ENCODE measurements around the gene POLE3. TPM values are rescaled to one million over a fixed set of nuclear protein-coding genes. Genes with fewer than 3 reads are reported as not detected.
"Not testable (repeated sequence)": the region's sequence is repeated elsewhere in the genome, so short reads cannot be mapped to it uniquely, and the experiment has no call there.

Gene POLE3
- total RNA-seq, 1 donor = 74.1 TPM

- no peak overlapping the region for H3K4me3 ChIP-seq (ENCODE audit: low read length)
- no peaks in the 10 kb centered on the region for H3K27me3 ChIP-seq (ENCODE audit: insufficient read depth, low read length)
- no peaks in the 10 kb centered on the region for H3K9me3 ChIP-seq (ENCODE audit: low read depth, low read length)
- peaks cover 12% of the 10 kb centered on the region for H3K4me1 ChIP-seq (ENCODE audit: insufficient read depth, low read length)
Measured at GRCh38 chr9:113373676-113374392, 36.6 kb downstream of the POLE3 start.

GRCh38 chr9:113373256-113373655 lies 37.2 kb downstream of the POLE3 start:
- Histone ChIP-seq H3K4me1 (ENCODE audit: insufficient read depth, low read length) (peaks cover 12% of the 10 kb centered on the region), H3K27me3 (ENCODE audit: insufficient read depth, low read length) (no peaks in the 10 kb centered on the region), H3K9me3 (ENCODE audit: low read depth, low read length) (no peaks in the 10 kb centered on the region)

GRCh38 chr9:113372059-113372458 lies 38.4 kb downstream of the POLE3 start:
- Histone ChIP-seq H3K4me1 (ENCODE audit: insufficient read depth, low read length) (peaks cover 9% of the 10 kb centered on the region), H3K27me3 (ENCODE audit: insufficient read depth, low read length) (no peaks in the 10 kb centered on the region), H3K9me3 (ENCODE audit: low read depth, low read length) (no peaks in the 10 kb centered on the region), H3K4me3 (ENCODE audit: low read length) (no peak overlapping the region)

More at GRCh38 chr9:113373256-113373655, 37.2 kb downstream of the POLE3 start:
- no peak overlapping the region for H3K4me3 ChIP-seq (ENCODE audit: low read length)

GRCh38 chr9:113370806-113371325 lies 39.6 kb downstream of the POLE3 start:
- no peaks in the 10 kb centered on the region for H3K27me3 ChIP-seq (ENCODE audit: insufficient read depth, low read length)
- no peaks in the 10 kb centered on the region for H3K9me3 ChIP-seq (ENCODE audit: low read depth, low read length)
- H3K4me1 ChIP-seq (ENCODE audit: insufficient read depth, low read length) = peaks cover 10% of the 10 kb centered on the region
- H3K4me3 ChIP-seq (ENCODE audit: low read length) = no peak overlapping the region

GRCh38 chr9:113369855-113370140 lies 40.7 kb downstream of the POLE3 start:
- H3K27me3 ChIP-seq (ENCODE audit: insufficient read depth, low read length) = no peaks in the 10 kb centered on the region
- no peaks in the 10 kb centered on the region for H3K9me3 ChIP-seq (ENCODE audit: low read depth, low read length)
- peaks cover 11% of the 10 kb centered on the region for H3K4me1 ChIP-seq (ENCODE audit: insufficient read depth, low read length)
- no peak overlapping the region for H3K4me3 ChIP-seq (ENCODE audit: low read length)

DNA sequence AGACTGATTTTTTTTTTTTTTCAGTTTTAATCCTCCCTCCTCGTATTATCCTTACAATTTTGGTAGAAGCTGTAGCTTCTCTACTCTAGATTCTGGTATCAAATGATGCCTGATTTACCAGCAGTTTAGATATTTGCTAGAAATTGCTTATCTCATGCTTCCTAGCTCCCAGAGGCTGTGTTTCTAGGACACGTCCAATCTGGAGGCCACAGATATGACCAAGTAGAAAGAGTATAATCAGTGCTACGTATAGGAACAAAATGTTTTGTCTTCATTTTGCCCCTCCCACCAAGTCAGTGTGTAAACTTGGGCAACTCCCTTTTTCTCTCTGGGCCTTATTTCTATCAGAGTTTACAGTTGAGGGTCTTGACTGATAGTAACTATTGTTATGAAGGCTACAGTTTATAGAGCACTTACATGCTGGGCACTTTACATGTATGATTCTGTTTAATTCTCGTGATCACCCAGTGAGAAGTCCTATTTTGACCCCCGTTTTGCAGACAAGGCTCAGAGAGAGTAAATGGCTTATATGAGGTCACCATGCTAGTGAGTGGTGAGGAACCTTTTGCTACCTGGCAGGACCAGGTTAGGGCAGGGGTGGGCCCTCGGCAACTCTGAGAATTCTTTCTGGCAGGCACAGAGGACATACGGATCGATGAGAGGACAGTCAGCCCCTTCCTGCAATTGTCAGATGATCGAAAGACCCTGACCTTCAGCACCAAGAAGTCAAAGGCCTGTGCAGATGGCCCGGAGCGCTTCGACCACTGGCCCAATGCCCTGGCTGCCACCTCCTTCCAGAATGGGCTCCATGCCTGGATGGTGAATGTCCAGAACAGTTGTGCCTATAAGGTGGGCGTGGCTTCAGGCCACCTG lies 41.3 kb downstream of the POLE3 start:
- peaks cover 11% of the 10 kb centered on the region for H3K4me1 ChIP-seq (ENCODE audit: insufficient read depth, low read length)
- H3K27me3 ChIP-seq (ENCODE audit: insufficient read depth, low read length) = no peaks in the 10 kb centered on the region
- H3K9me3 ChIP-seq (ENCODE audit: low read depth, low read length) = no peaks in the 10 kb centered on the region
- no peak overlapping the region for H3K4me3 ChIP-seq (ENCODE audit: low read length)

GRCh38 chr9:113368348-113368981 lies 42.0 kb downstream of the POLE3 start:
- no peaks in the 10 kb centered on the region for H3K9me3 ChIP-seq (ENCODE audit: low read depth, low read length)
- H3K27me3 ChIP-seq (ENCODE audit: insufficient read depth, low read length) = no peaks in the 10 kb centered on the region
- no peak overlapping the region for H3K4me3 ChIP-seq (ENCODE audit: low read length)
- peaks cover 11% of the 10 kb centered on the region for H3K4me1 ChIP-seq (ENCODE audit: insufficient read depth, low read length)

DNA sequence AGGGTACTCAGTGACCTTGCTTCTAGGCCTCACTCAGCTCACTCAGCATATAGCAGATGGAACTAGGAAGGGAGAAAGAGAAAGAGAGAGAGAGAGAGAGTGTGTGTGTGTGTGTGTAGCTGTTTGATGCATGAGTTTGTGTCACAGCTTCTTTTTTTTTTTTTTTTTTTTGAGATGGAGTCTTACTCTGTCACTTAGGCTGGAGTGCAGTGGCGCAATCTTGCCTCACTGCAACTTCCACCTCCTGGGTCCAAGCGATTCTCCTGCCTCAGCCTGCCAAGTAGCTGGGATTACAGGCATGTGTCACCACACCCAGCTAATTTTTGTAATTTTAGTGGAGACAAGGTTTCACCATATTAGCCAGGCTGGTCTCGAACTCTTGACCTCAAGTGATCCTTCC lies 44.8 kb downstream of the POLE3 start:
- not testable (repeated sequence) for H3K4me3 ChIP-seq (ENCODE audit: low read length); H3K9me3 ChIP-seq (ENCODE audit: low read depth, low read length); H3K27me3 ChIP-seq (ENCODE audit: insufficient read depth, low read length)
- H3K4me1 ChIP-seq (ENCODE audit: insufficient read depth, low read length) = peaks cover 11% of the 10 kb centered on the region

- Histone ChIP-seq H3K4me3 (ENCODE audit: low read length) (no peak overlapping the region), H3K27me3 (ENCODE audit: insufficient read depth, low read length) (no peaks in the 10 kb centered on the region), H3K4me1 (ENCODE audit: insufficient read depth, low read length) (peaks cover 11% of the 10 kb centered on the region), H3K9me3 (ENCODE audit: low read depth, low read length) (no peaks in the 10 kb centered on the region)
Measured at GRCh38 chr9:113364951-113365350, 45.5 kb downstream of the POLE3 start.

DNA sequence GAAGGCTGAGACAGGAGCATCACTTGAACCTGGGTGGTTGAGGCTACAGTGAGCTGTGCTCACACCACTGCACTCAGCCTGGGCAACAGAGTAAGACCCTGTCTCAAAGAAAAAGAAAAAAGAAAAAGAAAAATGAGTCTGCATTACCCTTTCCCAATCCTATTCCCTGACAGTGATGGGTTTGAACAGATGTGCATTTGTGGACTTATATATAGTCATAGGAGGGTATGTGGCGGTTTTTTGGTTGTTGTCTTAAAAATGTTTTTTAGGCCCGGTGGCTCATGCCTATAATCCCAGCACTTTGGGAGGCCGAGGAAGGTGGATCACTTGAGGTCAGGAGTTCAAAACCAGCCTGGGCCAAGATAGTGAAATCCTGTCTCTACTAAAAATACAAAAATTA lies 47.1 kb downstream of the POLE3 start:
- Histone ChIP-seq H3K27me3 (ENCODE audit: insufficient read depth, low read length) (no peaks in the 10 kb centered on the region), H3K4me3 (ENCODE audit: low read length) (no peak overlapping the region), H3K4me1 (ENCODE audit: insufficient read depth, low read length) (peaks cover 11% of the 10 kb centered on the region), H3K9me3 (ENCODE audit: low read depth, low read length) (no peaks in the 10 kb centered on the region)

- Histone ChIP-seq H3K4me1 (ENCODE audit: insufficient read depth, low read length) (peaks cover 11% of the 10 kb centered on the region), H3K4me3 (ENCODE audit: low read length) (no peak overlapping the region), H3K27me3 (ENCODE audit: insufficient read depth, low read length) (no peaks in the 10 kb centered on the region), H3K9me3 (ENCODE audit: low read depth, low read length) (no peaks in the 10 kb centered on the region)
Measured at GRCh38 chr9:113361304-113362018, 49.0 kb downstream of the POLE3 start.

DNA sequence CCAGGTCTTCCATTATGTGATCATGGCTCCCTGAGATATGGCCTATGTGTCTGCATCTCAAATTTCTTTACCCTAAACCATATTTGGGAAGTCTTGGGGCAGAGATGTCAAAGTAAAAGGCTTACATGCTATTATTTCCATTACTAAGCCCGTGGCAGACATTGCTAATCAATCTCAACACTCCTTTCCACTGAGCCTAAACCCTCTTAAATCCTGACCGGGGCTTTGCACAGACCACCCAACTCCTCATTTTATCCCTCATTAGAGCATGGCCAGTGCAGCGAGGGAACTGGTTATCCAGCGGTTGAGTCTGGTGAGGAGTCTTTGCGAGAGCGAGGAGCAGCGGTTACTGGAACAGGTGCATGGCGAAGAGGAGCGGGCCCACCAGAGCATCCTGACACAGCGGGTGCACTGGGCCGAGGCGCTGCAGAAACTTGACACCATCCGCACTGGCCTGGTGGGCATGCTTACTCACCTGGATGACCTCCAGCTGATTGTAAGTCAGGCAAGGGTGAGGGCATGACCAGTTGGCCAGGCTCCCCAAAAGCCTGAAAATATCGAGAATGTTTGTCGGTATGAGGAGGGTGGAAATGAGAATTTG lies 50.1 kb downstream of the POLE3 start:
- Histone ChIP-seq H3K4me3 (ENCODE audit: low read length) (no peak overlapping the region), H3K4me1 (ENCODE audit: insufficient read depth, low read length) (peaks cover 4% of the 10 kb centered on the region), H3K27me3 (ENCODE audit: insufficient read depth, low read length) (no peaks in the 10 kb centered on the region), H3K9me3 (ENCODE audit: low read depth, low read length) (no peaks in the 10 kb centered on the region)

DNA sequence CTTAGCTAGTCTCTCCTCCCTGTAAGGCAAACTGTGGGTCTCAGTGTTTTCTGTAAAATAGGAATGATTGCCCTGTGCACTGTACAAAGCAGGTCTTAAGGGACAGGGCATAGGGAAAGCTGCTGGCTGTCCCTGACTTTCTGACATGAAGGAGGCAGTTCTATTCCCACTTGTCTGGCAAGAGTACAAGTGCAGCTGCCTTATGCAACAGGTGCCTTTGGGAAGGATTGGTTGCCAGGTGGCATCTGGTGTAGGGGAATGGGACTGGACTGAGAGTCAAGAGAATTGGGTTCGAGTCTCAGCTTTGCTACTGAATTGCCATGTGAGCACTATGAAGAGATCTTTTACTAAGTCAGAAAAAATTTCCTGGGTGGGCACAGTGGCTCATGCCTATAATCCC lies 51.1 kb downstream of the POLE3 start:
- Histone ChIP-seq H3K27me3 (ENCODE audit: insufficient read depth, low read length) (no peaks in the 10 kb centered on the region), H3K4me3 (ENCODE audit: low read length) (no peak overlapping the region), H3K4me1 (ENCODE audit: insufficient read depth, low read length) (no peaks in the 10 kb centered on the region), H3K9me3 (ENCODE audit: low read depth, low read length) (no peaks in the 10 kb centered on the region)

All from mononuclear cell (primary cell).